ENCODE data around the gene PPP2R2B.

The PPP2R2B gene

GRCh38 chr5:146539973-146540372 is 338.6 kb downstream of the PPP2R2B start:
- in situ Hi-C loops (cut with HindIII; ENCODE audit: low pct_unique_long_range_greater_than_20kb, low sequenced_read_pairs) = no loop called here
- DNase-seq (ENCODE audit: low read depth in 1 of 2, low spot score in 1 of 2) = no peak
- TF ChIP-seq JUND (IDR thresholded peaks at IDR 0.05; ENCODE audit: low read depth) = no peak

- no peak for DNase-seq (ENCODE audit: low read depth in 1 of 2, low spot score in 1 of 2)
- no peak for TF ChIP-seq JUND (IDR thresholded peaks at IDR 0.05; ENCODE audit: low read depth)
- in situ Hi-C loops (cut with HindIII; ENCODE audit: low pct_unique_long_range_greater_than_20kb, low sequenced_read_pairs) = no loop called here
Observed at GRCh38 chr5:146538432-146538831, 340.1 kb downstream of the PPP2R2B start.

GRCh38 chr5:146533882-146534281 is 344.7 kb downstream of the PPP2R2B start:
- in situ Hi-C loops (cut with HindIII; ENCODE audit: low pct_unique_long_range_greater_than_20kb, low sequenced_read_pairs) = no loop called here
- DNase-seq (ENCODE audit: low read depth in 1 of 2, low spot score in 1 of 2) = no peak
- no peak for TF ChIP-seq JUND (IDR thresholded peaks at IDR 0.05; ENCODE audit: low read depth)

DNA sequence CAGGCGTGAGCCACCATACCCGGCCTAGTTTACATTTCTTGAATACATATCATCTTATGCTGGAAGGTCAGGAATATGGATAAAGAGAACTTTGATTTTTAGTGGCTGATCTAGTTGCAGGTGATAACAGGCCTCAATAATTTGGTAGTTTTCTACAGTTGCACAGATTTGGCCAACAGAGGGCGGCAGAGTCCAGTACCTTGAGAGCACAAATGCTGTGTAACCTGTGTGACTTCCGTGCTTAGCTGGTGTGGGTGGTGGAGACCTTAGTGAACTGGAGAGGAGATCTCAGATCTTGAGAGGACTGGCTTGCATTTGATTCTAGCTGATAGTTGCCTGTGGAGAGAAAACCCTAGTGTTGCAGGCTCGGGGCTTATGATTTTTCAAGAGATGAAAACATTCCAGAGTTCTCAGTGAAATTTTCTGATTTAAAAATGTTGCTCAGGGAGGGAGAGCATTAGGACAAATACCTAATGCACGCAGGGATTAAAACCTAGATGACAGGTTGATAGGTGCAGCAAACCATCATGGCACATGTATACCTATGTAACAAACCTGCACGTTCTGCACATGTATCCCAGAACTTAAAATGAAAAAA is 345.2 kb downstream of the PPP2R2B start:
- TF ChIP-seq JUND (IDR thresholded peaks at IDR 0.05; ENCODE audit: low read depth) = no peak
- peak; percentile 56 to 88 for DNase-seq (ENCODE audit: low read depth in 1 of 2, low spot score in 1 of 2)
- in situ Hi-C loops (cut with HindIII; ENCODE audit: low pct_unique_long_range_greater_than_20kb, low sequenced_read_pairs) = no loop called here
